ENCODE data around the gene SLC12A7.

DNA sequence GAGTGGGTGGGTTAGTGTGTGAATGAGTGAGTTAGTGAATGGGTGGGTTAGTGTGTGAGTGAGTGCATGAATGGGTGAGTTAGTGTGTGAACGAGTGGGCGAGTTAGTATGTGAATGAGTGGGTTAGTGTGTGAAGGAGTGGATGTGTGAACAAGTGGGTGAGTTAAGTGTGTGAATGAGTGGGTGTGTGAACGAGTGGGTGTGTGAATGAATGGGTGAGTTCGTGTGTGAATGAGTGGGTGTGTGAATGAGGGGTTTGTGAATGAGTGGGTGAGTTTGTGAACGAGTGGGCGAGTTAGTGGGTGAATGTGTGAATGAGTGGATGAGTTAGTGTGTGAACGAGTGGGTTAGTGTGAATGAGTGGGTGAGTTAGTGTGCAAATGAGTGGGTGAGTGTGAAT lies 69.2 kb downstream of the SLC12A7 start:
- no peak for TF ChIP-seq CTCF (IDR thresholded peaks at IDR 0.05)
- no peak for TF ChIP-seq POLR2A (IDR thresholded peaks at IDR 0.05)
